Effector memory CD8-positive, alpha-beta T cell (primary cell): ENCODE data around the gene FN1.

Experiments
- ATAC-seq: fragments of 150-1000 bp; cut with Tn5 transposase; replicated peaks from 2 replicates; pipeline ENCODE4 v1.10.0; 2021; ENCODE audit warnings: mild to moderate bottlenecking, moderate library complexity
- DNase-seq, 3 experiments: peaks; one replicate each; pipeline ENCODE4 v3.0.0; 2021
- H3K27ac Mint-ChIP-seq, 2 donors: one replicate each; pipeline ENCODE4 v1.8.0; 2022; ENCODE audit warnings: mild to moderate bottlenecking in 2 of 2, mixed read lengths in 2 of 2, moderate library complexity in 2 of 2
- H3K27me3 Mint-ChIP-seq, 2 donors: one replicate each; pipeline ENCODE4 v1.8.0; 2022; ENCODE audit warnings: mixed read lengths in 2 of 2
- H3K36me3 Mint-ChIP-seq: one replicate; pipeline ENCODE4 v1.8.0; 2022; ENCODE audit warnings: mild to moderate bottlenecking, moderate library complexity, mixed read lengths; ENCODE audit not compliant: insufficient read depth
- H3K4me1 Mint-ChIP-seq, 2 donors: one replicate each; pipeline ENCODE4 v1.8.0; 2022; ENCODE audit warnings: low read depth in 2 of 2, mixed read lengths in 2 of 2
- H3K4me3 Mint-ChIP-seq, 2 donors: one replicate each; pipeline ENCODE4 v1.8.0; 2022; ENCODE audit warnings: mild to moderate bottlenecking in 2 of 2, mixed read lengths in 2 of 2, moderate library complexity in 2 of 2
- H3K9me3 Mint-ChIP-seq, 2 donors: one replicate each; pipeline ENCODE4 v1.8.0; 2022; ENCODE audit warnings: mixed read lengths in 2 of 2

FN1 gene

GRCh38 chr2:215384710-215385109 is 51.2 kb downstream of the FN1 start:
- ATAC-seq (no peak), DNase-seq (no peak)
- H3K27ac Mint-ChIP-seq = no peak overlapping the region
- no peaks in the 10 kb centered on the region for H3K9me3 Mint-ChIP-seq
- H3K36me3 Mint-ChIP-seq = no peaks in the 10 kb centered on the region
- no peak overlapping the region for H3K4me3 Mint-ChIP-seq
- peaks cover 0 to 10% of the 10 kb centered on the region in 2 donors for H3K27me3 Mint-ChIP-seq
- no peaks in the 10 kb centered on the region for H3K4me1 Mint-ChIP-seq

- no peak overlapping the region for H3K4me3 Mint-ChIP-seq
Measured at GRCh38 chr2:215383652-215384279, 52.1 kb downstream of the FN1 start.

GRCh38 chr2:215382480-215382879 is 53.4 kb downstream of the FN1 start:
- no peaks in the 10 kb centered on the region for H3K4me1 Mint-ChIP-seq
- no peak overlapping the region for H3K27ac Mint-ChIP-seq
- H3K9me3 Mint-ChIP-seq = no peaks in the 10 kb centered on the region
- H3K27me3 Mint-ChIP-seq = peaks cover 0 to 5% of the 10 kb centered on the region in 2 donors
- DNase-seq (no peak), ATAC-seq (no peak)
- H3K4me3 Mint-ChIP-seq = no peak overlapping the region
- peaks cover 3% of the 10 kb centered on the region for H3K36me3 Mint-ChIP-seq

More at GRCh38 chr2:215383652-215384279, 52.1 kb downstream of the FN1 start:
- ATAC-seq (no peak), DNase-seq (no peak)
- H3K9me3 Mint-ChIP-seq = no peaks in the 10 kb centered on the region
- H3K4me1 Mint-ChIP-seq = no peaks in the 10 kb centered on the region
- no peaks in the 10 kb centered on the region for H3K36me3 Mint-ChIP-seq
- H3K27ac Mint-ChIP-seq = no peak overlapping the region
- H3K27me3 Mint-ChIP-seq = peaks cover 0 to 5% of the 10 kb centered on the region in 2 donors

GRCh38 chr2:215382011-215382410 is 53.9 kb downstream of the FN1 start:
- Mint-ChIP-seq H3K4me1 (no peaks in the 10 kb centered on the region), H3K27me3 (peaks cover 0 to 5% of the 10 kb centered on the region in 2 donors), H3K9me3 (no peaks in the 10 kb centered on the region), H3K36me3 (peaks cover 3% of the 10 kb centered on the region), H3K27ac (no peak overlapping the region), H3K4me3 (no peak overlapping the region)
- ATAC-seq (no peak), DNase-seq (no peak)

GRCh38 chr2:215380699-215381098 is 55.2 kb downstream of the FN1 start:
- no peaks in the 10 kb centered on the region for H3K27me3 Mint-ChIP-seq
- H3K4me3 Mint-ChIP-seq = no peak overlapping the region
- ATAC-seq (no peak), DNase-seq (no peak)
- no peaks in the 10 kb centered on the region for H3K4me1 Mint-ChIP-seq
- peaks cover 3% of the 10 kb centered on the region for H3K36me3 Mint-ChIP-seq
- no peak overlapping the region for H3K27ac Mint-ChIP-seq
- no peaks in the 10 kb centered on the region for H3K9me3 Mint-ChIP-seq

- Mint-ChIP-seq H3K9me3 (no peaks in the 10 kb centered on the region), H3K36me3 (peaks cover 3% of the 10 kb centered on the region), H3K4me1 (no peaks in the 10 kb centered on the region), H3K27ac (no peak overlapping the region), H3K27me3 (no peaks in the 10 kb centered on the region), H3K4me3 (no peak overlapping the region)
- DNase-seq = no peak
- no peak for ATAC-seq
Measured at GRCh38 chr2:215379948-215380347, 55.9 kb downstream of the FN1 start.

- Mint-ChIP-seq H3K27ac (no peak overlapping the region), H3K36me3 (peaks cover 3% of the 10 kb centered on the region), H3K4me1 (no peaks in the 10 kb centered on the region), H3K27me3 (no peaks in the 10 kb centered on the region), H3K4me3 (no peak overlapping the region), H3K9me3 (no peaks in the 10 kb centered on the region)
- DNase-seq = no peak
- ATAC-seq = no peak
Measured at GRCh38 chr2:215379039-215379438, 56.8 kb downstream of the FN1 start.

- H3K9me3 Mint-ChIP-seq = no peaks in the 10 kb centered on the region
- ATAC-seq (no peak), DNase-seq (no peak)
- H3K36me3 Mint-ChIP-seq = peaks cover 3% of the 10 kb centered on the region
- H3K4me1 Mint-ChIP-seq = no peaks in the 10 kb centered on the region
- no peak overlapping the region for H3K4me3 Mint-ChIP-seq
- H3K27ac Mint-ChIP-seq = no peak overlapping the region
- H3K27me3 Mint-ChIP-seq = no peaks in the 10 kb centered on the region
Measured at GRCh38 chr2:215378045-215378444, 57.8 kb downstream of the FN1 start.

GRCh38 chr2:215377283-215377682 is 58.6 kb downstream of the FN1 start:
- H3K4me3 Mint-ChIP-seq = no peak overlapping the region
- H3K36me3 Mint-ChIP-seq = peaks cover 3% of the 10 kb centered on the region
- DNase-seq (no peak), ATAC-seq (no peak)
- no peaks in the 10 kb centered on the region for H3K27me3 Mint-ChIP-seq
- no peaks in the 10 kb centered on the region for H3K4me1 Mint-ChIP-seq
- H3K9me3 Mint-ChIP-seq = no peaks in the 10 kb centered on the region
- H3K27ac Mint-ChIP-seq = no peak overlapping the region

GRCh38 chr2:215376103-215376780 is 59.6 kb downstream of the FN1 start:
- H3K4me1 Mint-ChIP-seq = no peaks in the 10 kb centered on the region
- H3K9me3 Mint-ChIP-seq = no peaks in the 10 kb centered on the region
- no peak for ATAC-seq
- H3K4me3 Mint-ChIP-seq = no peak overlapping the region
- no peaks in the 10 kb centered on the region for H3K27me3 Mint-ChIP-seq
- DNase-seq = no peak
- no peak overlapping the region for H3K27ac Mint-ChIP-seq
- H3K36me3 Mint-ChIP-seq = peaks cover 3% of the 10 kb centered on the region

GRCh38 chr2:215375467-215375830 is 60.4 kb downstream of the FN1 start:
- H3K9me3 Mint-ChIP-seq = no peaks in the 10 kb centered on the region
- no peak overlapping the region for H3K4me3 Mint-ChIP-seq
- H3K4me1 Mint-ChIP-seq = no peaks in the 10 kb centered on the region
- ATAC-seq = no peak
- H3K36me3 Mint-ChIP-seq = peaks cover 3% of the 10 kb centered on the region
- no peak for DNase-seq
- H3K27ac Mint-ChIP-seq = no peak overlapping the region
- H3K27me3 Mint-ChIP-seq = no peaks in the 10 kb centered on the region

- Mint-ChIP-seq H3K27me3 (no peaks in the 10 kb centered on the region), H3K36me3 (peaks cover 3% of the 10 kb centered on the region), H3K4me1 (no peaks in the 10 kb centered on the region), H3K27ac (no peak overlapping the region), H3K9me3 (no peaks in the 10 kb centered on the region), H3K4me3 (no peak overlapping the region)
- DNase-seq = no peak
- no peak for ATAC-seq
Measured at GRCh38 chr2:215374642-215375466, 61.0 kb downstream of the FN1 start.

- no peak for DNase-seq
- Mint-ChIP-seq H3K4me1 (no peaks in the 10 kb centered on the region), H3K36me3 (peaks cover 3% of the 10 kb centered on the region), H3K27me3 (no peaks in the 10 kb centered on the region), H3K27ac (no peak overlapping the region), H3K4me3 (no peak overlapping the region), H3K9me3 (no peaks in the 10 kb centered on the region)
- no peak for ATAC-seq
Measured at GRCh38 chr2:215374002-215374401, 61.9 kb downstream of the FN1 start.
